GM21526 (cell line): ENCODE measurements around the gene TSPAN15.

Source experiments
- ATAC-seq: cut with Tn5 transposase; IDR thresholded peaks from one replicate; pipeline ENCODE4 v1.9.1; 2021; ENCODE audit warnings: moderate library complexity; ENCODE audit not compliant: unreplicated experiment, low FRiP score

The TSPAN15 gene

GRCh38 chr10:69416695-69417094 is 34.6 kb upstream of the TSPAN15 start, which contains the start of gene TACR2:
TACR2 (minus strand) TSS chr10:69416918; CDS start chr10:69416323, 595 bp downstream.
- ATAC-seq, result no peak

GRCh38 chr10:69417542-69417941 is 33.7 kb upstream of the TSPAN15 start:
- no peak for ATAC-seq

GRCh38 chr10:69418052-69418752 is 33.1 kb upstream of the TSPAN15 start:
- no peak for ATAC-seq

GRCh38 chr10:69419096-69419743 is 32.0 kb upstream of the TSPAN15 start:
- ATAC-seq, result no peak

GRCh38 chr10:69419744-69420126 is 31.5 kb upstream of the TSPAN15 start:
- ATAC-seq, result no peak

- ATAC-seq, result no peak
These were observed 29.5 kb upstream of the TSPAN15 start for GRCh38 chr10:69421611-69422308.

- ATAC-seq, result no peak
These were observed 28.6 kb upstream of the TSPAN15 start for GRCh38 chr10:69422676-69423075.

DNA sequence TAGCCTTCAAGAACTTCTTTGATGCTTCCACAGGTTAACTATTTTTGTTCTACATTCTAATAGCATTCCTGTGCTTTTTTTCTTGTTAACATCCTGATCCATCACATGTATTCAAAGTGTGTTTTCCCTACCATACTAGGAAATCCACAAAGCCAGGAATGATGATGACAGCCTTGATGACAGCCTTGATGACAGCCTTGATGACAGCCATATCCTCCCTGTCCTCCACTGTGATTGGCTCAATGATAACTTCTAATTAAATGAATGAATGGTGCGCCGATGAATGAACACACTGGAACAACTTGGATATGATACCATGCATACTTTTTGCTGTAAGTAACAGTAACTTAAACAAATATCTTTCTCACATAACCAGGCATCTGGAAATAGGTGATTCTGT is 26.2 kb upstream of the TSPAN15 start:
- no peak for ATAC-seq

DNA sequence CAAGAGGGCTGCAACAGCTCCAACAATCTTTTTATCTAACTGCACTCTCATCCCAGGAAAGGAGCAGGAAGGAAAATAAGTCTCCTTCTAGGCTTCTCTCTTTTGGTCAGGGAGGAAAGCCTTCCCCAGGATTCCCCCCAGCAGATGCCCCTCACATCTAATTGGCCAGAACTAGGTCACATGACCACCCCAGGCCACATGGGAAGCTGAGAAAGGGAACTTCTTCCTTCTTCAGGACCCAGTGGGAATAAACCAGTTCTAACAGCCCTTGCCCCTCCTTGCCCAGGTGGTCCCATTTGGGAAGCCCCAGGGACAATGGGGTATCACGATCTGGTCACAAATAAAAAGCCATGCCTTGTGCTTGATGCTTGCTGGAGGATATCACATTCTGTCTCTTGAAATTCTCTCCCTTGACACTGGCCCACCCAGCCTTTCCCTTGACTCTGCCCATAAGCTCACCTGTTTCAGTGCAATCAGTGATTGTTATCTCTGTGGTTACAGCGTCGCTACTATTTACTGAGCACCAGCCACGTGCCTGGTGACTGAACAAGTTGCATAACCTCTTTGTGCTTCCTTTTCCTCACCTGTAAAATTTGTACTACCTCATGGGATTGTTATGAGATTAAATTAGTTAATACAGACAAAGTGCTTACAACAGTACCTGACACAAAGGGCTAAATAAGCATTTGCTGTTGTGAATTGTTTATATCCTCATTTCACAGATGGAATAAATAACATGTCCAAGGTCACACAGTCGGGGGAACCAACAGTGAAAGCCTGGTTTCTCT is 25.6 kb upstream of the TSPAN15 start:
- ATAC-seq, result no peak

DNA sequence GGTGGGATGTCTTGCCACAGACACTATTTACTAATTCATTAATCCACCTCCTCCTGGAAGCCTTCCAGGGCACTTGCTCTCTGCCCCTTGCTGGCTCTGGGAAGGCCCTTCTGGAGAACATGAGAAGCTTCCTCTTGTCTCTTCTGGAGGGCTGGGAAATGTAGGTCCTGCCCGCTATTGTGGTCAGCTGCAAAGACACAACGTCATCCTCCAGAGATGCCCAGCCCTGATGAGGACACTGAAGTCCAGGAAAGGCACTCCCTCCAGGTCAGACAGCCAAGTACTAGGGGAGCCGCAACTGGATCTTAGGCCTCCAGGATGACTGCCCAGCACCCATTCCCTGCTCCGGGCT is 24.9 kb upstream of the TSPAN15 start:
- no peak for ATAC-seq

DNA sequence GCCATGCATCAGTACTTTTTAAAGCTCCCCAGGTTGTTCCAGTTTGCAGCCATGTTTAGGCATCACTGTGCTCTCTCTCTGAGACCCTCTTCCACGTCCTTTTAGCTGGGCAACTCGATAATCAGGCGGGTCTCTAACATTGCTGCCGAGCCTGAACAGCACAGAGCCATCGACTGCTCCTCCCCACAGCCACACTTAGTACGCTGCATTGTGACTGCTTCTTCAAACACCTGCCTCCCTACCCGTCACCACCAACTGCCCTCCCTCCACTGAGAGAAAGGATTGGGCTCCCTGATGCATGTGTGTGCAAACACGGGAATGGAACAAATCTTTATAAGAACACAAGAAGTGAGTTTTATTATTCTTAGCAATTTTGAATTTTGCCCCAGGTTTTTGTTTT is 23.1 kb upstream of the TSPAN15 start:
- ATAC-seq, result no peak

DNA sequence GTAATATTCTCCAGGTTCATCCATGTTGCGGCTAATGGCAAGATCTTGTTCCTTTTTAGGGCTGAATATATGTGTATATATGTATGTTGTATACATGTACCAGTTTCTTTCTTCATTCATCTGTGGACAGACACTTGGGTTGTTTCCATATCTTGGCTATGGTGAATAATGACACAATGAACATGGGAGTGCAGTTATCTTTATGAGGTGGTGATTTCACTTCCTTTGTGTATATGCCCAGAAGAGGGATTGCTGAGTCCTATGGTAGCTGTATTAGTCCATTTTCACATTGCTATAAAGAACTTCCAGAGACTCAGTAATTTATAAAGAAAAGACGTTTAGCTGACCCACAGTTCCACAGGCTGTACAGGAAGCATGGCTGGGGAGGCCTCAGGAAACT is 17.1 kb upstream of the TSPAN15 start:
- ATAC-seq, result no peak

DNA sequence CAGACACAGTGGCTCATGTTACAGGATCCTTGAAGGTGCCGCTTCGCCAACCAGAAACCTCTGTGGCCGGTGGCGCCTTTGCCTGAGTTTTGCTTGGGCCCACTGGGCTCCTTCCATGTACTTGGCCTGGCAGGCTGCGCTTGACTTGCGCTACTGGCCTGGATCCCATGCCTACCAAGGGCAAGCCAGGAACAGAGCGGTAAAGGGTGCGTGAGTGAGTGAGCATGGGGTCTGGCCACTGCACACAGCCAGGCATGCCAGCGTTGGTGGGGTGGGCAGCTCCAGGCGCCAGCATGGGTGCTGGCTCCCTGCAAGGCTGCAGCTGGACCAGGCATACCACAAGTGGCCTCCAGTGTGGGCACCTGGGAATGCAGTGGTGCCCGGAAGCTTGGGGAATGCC is 16.3 kb upstream of the TSPAN15 start:
- no peak for ATAC-seq

GRCh38 chr10:69435966-69436520 is 15.2 kb upstream of the TSPAN15 start:
- ATAC-seq, result no peak

- no peak for ATAC-seq
These were observed 13.7 kb upstream of the TSPAN15 start for GRCh38 chr10:69437321-69438259.

DNA sequence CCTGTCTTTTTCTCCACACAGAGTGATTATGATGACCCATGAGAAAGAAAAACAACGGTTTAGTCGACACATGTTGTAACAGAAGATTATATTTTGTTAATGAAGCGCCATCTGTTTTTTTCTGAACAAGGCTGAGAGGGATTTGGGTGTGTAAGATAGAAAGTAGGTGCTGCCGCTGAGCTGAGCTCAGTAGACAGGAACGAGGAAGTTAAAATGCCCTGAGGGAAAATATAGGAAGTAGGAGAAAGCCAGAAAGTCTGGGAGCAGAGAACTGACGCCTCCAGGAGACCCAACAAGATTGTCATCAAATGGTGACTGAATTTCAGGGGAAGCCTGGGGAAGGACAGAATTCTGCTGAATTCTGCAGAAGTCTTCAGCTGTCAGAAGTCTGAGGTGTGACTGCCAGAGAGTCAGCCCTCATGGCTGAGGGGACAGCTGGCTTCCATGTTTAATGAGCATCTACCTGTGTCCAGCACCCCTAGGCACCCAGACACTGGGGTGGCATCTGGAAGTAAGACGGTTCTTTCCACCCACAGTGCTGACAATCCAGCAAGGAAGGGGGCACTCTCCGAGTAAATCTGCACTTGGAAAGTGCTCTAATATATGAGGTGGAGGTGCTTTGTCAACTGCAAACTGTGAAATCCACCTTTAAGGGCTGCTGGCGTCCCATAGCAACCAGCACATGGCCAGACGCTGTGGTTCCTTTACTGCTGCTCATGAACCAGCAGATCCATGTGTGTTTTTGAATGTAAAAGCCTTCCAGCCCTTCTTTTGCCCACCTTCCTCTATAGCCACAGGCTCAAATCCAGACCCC is 12.5 kb upstream of the TSPAN15 start:
- ATAC-seq, result no peak

GRCh38 chr10:69439350-69439739 is 11.9 kb upstream of the TSPAN15 start:
- ATAC-seq, result no peak

- no peak for ATAC-seq
These were observed 11.3 kb upstream of the TSPAN15 start for GRCh38 chr10:69439813-69440506.
